ENCODE data around the gene ZNF385A.

ZNF385A gene

GRCh38 chr12:54373649-54374561, 10.6 kb downstream of the ZNF385A start:
- no peak for DNase-seq (ENCODE audit: low read depth in 2 of 2)

DNA sequence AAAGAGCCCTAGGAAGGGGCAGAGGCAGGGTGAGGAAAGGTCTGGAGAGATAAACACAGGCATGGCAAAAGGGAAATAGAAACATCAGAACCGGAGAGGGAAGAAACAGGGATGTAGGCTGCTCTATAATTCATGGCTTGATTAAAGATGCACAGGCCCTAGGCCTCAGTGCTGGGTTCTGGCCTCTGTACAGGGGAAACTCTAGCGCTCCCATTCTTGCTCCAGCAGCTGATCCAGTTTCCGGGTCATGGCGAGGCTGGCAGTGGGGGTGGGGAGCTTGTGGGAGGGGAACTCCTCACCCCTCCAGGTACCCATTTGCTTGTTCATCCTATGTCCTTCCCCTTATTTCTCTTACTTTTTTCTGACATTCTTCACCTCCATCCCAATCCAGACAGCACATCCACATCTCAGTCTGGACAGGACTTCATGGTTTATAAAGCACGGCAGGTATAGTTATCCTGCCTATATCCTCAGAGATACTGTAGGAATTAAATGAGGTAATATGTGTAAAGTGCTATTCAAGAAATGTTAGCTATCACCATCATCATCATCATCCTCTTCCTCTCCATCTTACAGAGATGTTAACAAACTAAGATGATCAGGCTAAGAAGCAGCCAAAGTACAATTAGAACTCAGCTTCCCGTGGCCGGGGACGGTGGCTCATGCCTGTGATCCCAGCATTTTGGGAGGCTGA, 12.3 kb downstream of the ZNF385A start:
- no peak for DNase-seq (ENCODE audit: low read depth in 2 of 2)

- no peak for DNase-seq (ENCODE audit: low read depth in 2 of 2)
Measured at GRCh38 chr12:54371328-54372112, 13.0 kb downstream of the ZNF385A start.

DNA sequence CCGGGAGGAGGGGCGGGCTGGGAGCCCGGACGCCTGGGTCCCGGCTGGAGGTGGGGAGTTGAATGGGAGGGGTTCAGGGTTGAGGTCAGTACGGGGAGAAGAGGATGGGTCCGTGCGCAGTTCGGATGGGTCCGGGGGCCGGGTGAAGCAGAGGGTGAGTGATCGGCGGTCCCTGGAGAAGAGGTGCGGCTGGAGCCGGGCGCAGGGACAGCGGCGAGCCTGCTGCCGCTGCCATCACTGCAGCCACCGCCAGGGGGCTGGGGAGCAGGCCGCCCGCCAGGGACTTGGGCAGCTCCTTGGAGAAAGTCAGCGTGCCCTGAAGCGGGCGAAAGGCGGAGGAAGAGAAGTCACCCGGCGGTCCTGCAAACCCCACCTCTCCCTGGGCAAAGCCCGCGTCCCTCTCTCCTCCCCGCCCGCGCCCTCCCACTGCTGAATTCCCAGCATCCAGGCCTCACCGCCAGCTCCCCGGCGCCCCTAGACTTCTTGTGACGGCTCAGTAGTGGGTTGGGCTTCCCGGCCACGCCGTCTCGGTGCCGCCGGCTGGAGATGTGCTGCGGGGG, 14.3 kb downstream of the ZNF385A start:
- DNase-seq (ENCODE audit: low read depth in 2 of 2) = no peak

GRCh38 chr12:54369597-54370131, 14.9 kb downstream of the ZNF385A start:
- no peak for DNase-seq (ENCODE audit: low read depth in 2 of 2)

DNA sequence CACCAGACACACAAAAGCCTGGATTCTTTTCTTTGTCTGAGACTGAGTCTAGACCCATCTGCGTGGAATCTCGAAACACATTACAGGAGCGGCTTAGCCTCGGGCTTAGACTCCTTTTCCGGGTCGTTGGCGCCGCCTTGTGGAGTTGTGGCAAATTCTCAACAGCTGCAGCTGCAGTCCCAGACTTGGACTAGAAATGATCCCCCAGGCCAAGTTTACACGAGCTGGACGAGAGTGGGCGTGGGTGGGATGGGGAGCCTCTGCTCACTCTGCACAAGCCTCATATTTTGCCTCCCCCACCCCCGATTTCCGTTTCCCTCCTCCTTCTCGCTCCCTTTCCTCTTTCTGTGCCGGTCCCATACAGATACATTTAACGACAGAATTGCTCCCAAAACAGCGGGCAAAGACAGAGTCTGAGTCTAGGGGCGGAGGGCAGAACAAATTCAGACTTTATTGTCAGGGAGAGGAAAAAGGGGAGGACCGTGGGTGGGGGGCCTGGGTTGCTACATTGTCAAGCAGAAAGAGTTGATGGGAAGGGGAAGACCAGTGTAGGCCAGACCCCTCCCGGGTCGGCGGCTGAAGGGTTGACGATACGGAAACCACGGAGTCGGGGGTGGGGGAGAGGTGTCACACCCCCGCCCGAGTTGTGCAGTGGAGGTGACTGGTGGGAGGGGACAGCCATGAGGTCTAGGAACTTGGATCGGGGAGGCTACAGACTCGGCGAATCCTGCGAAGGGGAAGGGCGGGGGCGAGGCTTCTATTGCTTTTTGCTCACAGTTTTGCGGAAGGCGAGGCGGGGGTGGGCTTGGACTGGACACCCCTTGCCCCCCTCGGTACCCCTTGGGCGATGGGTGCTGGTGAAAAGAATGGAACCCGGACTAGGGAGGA, 15.6 kb downstream of the ZNF385A start:
- peak; percentile 90 to 92 for DNase-seq (ENCODE audit: low read depth in 2 of 2)

- no peak for DNase-seq (ENCODE audit: low read depth in 2 of 2)
Measured at GRCh38 chr12:54368025-54368708, 16.4 kb downstream of the ZNF385A start.

GRCh38 chr12:54364413-54364812, 20.1 kb downstream of the ZNF385A start, which contains the start of gene GPR84:
Gene GPR84, minus strand, starts transcription at chr12:54364486. Its CDS starts 635 bp downstream, at chr12:54363851.
- DNase-seq (ENCODE audit: low read depth in 2 of 2) = no peak

DNA sequence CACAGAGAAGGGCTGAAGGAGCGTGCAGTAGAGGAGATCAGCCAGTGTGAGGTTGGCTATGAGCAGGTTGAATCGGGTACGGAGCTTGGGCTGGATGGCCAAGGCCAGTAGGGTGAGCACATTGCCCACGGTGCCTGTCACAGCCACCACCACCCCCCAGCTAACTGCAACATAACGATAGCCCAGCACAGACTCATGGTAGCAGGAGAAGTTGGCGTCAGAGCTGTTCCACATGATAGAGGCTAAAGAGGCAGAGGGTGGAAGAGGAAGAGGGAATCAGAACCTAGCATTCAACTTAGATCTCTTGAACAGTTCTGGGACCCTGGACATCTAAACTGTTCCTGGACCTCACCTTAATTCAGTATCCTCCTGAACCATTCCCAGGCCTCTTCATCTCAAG, 20.9 kb downstream of the ZNF385A start:
- DNase-seq (ENCODE audit: low read depth in 2 of 2) = no peak

DNA sequence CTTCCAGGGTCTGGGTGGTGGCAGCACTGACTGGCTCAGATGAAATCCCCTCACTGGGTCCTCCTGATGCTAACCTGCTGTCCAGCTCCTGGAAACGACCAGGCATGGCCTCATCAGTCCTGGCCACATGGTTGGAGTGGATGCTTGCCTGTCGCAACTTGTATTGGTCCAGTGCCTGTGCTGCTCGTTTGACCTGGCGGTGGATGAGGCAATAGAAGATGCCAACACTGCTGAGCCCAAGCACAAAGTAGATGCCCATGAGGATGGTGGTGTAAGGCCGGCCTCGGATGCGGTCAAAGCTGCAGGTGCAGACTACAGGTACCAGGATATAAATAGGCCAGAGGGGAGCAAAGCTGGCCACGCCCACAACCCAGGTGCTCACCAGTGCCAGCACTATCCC, 21.5 kb downstream of the ZNF385A start:
- DNase-seq (ENCODE audit: low read depth in 2 of 2) = no peak

GRCh38 chr12:54360717-54361456, 23.6 kb downstream of the ZNF385A start:
- DNase-seq (ENCODE audit: low read depth in 2 of 2) = peak; percentile 37 to 54

- no peak for DNase-seq (ENCODE audit: low read depth in 2 of 2)
Measured at GRCh38 chr12:54359762-54360351, 24.7 kb downstream of the ZNF385A start.

DNA sequence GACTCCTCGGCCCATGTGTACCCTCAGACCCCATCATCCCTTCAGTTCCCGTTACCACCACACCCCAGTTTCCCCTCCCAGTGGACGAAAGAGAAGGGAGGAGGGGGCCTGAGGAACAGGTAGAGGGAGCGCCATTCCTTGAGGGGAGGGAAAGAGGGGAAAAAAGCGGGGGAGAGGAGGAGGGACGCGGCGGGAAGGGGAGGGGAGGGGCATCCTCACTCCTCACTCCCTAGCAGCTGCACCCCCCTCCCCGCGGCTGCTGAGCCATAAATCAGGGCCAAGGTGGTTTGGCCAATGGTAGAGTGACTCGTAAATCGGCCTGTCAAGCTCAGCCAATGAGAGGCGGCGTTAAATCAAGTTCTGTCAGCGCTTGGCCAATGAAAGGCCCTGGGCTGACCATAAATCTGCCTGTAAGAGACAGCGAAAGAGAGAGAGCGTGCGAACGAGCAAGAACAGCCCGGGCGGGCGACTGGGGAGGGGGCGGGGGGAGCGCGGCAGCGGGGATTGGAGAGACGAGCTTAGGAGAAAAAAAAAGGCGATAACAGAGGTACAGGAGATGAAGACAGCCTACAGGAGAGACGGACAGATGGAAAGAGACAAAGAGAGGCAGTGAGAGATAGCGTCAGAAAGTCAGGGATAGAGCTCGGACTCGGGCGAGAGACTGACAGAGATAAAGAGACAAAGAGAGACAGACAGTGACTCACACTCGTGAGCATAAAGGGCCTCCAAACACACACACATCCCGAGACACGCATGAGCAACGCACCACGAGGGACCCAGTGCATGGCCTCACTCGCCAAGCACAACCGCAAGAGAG, 25.4 kb downstream of the ZNF385A start:
- peak; percentile 77 to 87 for DNase-seq (ENCODE audit: low read depth in 2 of 2)

DNA sequence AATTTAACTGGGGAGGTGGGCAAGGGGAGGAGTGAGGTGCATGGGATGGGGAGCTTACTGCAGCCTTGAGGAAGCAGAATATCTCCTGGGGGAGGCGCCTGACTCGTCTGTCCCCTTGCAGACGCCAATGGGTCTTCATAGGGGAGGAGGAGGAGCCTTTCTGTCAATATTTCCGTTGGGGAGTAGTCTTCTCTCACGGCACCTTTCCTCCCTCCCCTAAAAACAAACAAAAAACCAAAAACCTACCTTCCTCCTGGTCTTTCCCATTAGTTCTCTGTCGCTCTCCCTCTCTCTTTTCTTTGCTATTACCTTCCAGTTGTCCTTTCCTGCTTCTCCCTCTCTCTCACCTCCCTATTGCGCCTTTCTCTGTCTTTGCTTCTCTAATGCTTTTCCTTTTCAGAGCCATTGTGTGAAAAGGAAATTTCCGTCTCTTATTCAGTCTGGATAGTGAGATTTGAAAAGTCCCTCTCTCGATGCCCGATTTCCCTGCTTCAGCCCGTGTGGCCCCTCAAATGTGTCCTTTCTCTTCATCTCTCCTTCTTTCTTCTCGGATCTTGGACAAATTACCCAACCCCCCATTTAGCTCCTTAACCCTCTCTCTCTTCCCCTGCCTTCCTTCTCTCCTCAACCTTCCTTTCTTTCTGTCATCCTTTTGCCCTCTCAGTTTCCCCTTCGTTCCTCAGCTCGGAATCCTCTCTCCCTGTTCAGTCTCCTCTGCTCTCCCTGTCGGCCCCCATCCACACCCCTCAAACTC, 26.2 kb downstream of the ZNF385A start:
- DNase-seq (ENCODE audit: low read depth in 2 of 2) = peak in 1 of 2 donors; percentile 24

DNA sequence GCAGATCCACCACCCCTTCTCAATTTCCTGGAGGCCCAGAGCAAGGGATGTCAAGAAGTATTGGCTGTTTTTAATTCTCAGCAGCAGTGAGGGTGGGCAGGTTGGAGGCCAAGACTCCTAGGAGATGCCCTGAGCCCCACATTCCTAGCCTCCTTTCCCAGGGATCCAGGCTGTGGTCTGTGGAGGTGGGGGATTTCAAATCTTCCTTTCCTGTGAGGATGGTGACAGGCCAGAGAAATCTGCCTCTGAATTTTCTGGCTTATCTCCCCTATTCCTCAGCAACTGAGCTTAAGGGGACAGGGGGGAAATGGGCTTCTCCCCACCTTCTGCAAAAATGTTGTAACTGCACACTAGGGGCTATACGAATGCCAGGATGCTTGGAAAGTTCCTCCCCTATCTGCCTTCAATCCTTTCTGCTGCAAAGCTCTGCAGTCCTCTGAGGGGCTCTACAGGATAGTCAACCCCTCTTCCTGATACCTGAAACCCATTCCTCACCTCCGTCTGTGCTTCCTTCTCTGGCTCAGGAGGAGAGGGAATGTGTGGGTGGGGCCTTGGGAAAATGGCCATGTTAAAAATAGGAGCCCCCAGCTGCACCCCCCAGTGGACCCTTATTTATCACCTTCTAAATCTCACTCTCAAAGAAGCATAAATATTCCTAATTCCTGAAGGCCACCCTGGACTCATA, 26.9 kb downstream of the ZNF385A start:
- DNase-seq (ENCODE audit: low read depth in 2 of 2) = no peak

DNA sequence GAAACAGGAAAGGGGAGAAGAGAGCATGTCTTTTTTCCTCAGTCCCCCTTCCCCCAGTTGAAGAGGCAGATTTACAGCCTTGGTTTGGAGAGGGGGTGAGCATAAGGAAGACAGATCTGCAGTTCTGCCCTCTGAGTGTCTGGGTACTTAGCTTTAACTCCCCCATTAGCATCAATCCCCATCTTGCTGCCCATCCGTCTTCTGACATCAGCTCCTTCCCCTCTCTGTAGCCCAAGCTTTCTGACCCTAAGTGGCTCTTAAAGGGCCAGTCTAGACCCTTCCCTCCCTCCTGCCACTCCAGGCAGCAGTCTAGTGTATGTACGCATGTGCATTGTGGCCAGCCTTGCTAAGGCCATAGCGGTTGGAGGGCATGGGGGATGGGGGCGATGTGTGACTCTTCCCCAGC, 27.6 kb downstream of the ZNF385A start:
- DNase-seq (ENCODE audit: low read depth in 2 of 2) = no peak

DNA sequence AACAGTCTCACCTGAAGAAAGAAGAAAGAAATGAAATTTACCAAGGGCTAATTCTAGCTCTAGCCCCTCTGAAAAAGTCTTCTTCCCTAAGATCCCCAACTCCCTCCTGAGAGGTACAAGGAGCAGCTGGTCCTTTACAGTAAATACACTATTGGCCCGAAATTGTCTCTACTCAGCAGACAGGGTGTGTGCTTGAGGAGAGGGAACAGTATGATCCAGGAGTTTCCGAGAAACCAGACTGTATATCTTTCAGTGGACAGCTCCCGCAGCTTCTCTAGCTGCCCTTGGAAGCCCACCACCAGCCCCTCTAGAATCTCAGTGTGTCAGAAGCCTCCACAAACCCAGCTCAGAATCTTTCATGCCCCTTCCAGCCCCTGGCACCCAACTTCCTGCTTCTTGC, 28.3 kb downstream of the ZNF385A start:
- DNase-seq (ENCODE audit: low read depth in 2 of 2) = no peak
